ENCODE measurements around the gene ECE2.
"Not testable (repeated sequence)": the region's sequence is repeated elsewhere in the genome, so short reads cannot be mapped to it uniquely, and the experiment has no call there.

Gene ECE2

DNA sequence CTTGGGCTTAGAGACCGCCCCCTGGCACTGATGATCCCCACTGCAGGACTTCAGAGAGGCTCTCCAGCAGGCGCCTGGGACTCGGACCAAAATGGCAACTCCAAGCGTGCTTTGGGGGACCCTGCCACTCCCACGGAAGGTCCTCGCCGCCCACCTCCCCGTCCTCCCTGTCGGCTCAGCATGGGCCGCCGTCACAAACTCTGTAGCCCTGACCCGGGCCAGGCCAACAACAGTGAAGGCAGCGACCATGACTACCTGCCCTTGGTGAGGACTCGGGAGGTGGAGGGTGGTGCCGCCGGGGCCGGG lies 34.7 kb upstream of the ECE2 start:
- DNase-seq: no peak

- DNase-seq: no peak
Observed at GRCh38 chr3:184241447-184242296, 34.1 kb upstream of the ECE2 start.

GRCh38 chr3:184242297-184242685 lies 33.5 kb upstream of the ECE2 start:
- no peak for DNase-seq

GRCh38 chr3:184248454-184249411 lies 27.1 kb upstream of the ECE2 start, which contains the start of gene ALG3:
Gene ALG3, minus strand, starts transcription at chr3:184248962. Its CDS starts 22 bp downstream, at chr3:184248940.
- peak; percentile 79 for DNase-seq

GRCh38 chr3:184249412-184250166 lies 26.2 kb upstream of the ECE2 start, which contains the start of gene EEF1AKMT4:
Gene EEF1AKMT4, plus strand, starts transcription at chr3:184249672. Its CDS starts 23 bp downstream, at chr3:184249695.
- peak; percentile 94 for DNase-seq

DNA sequence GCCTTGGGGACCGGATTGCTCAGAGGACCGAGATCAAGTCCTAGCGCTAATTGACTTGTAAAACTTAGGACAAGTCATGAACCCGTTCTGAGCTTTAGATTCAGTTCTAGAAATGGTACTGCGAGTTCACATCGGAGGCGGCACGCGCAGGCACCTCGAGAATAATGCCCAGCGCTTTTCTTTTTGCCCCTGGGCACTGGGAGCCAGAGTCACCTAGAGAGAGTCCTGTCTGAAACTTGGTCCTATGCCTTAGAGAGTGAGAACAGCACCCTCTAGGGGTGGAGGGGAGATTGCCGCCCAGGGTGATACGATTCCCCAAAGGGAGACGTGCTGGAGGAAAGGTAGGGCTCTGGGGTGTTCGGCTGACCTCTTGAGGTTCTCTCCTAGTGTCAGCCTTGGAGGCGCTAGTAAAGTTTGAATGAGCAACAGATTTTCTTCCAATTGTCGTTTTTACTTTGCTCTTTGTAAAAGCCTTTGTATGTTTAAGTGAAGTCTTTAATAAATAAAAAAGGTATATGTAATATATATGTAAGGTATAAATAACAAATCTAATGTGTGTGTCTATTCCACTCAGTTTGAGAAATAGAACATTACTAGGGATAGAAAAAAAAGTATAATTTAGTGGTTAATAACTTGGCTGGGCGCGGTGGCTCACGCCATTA lies 25.5 kb upstream of the ECE2 start:
- peak; percentile 89 for DNase-seq

GRCh38 chr3:184255291-184256039 lies 20.4 kb upstream of the ECE2 start:
- no peak for DNase-seq

DNA sequence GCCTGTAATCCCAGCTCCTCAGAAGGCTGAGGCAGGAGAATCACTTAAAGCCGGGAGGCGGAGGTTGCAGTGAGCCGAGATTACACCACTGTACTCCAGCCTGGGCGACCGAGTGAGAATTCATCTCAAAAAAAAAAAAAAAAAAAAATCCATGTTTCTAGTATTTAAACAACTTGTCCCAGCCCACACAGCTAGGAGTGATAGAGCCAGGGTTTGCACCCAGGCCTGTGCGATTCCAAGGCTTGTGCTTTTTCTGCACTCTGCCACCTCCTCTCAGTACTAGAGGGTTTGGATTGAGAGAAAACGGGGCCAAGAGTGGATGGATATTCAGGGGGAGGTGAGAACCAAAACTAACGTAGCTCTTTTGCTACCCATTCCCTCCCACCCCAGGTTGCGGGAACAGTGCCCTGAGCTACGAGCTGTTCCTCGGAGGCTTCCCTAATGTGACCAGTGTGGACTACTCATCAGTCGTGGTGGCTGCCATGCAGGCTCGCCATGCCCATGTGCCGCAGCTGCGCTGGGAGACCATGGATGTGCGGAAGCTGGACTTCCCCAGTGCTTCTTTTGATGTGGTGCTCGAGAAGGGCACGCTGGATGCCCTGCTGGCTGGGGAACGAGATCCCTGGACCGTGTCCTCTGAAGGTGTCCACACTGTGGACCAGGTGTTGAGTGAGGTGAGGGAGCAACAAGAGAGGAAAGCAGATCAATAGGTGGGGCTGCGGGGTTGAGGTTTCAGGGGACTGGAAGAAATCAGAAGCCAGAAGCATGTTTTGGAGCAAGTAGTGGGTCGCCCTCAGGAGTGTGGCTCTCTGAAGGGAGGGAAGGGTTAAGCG lies 18.5 kb upstream of the ECE2 start:
- no peak for DNase-seq

- no peak for DNase-seq
Observed at GRCh38 chr3:184258926-184259325, 16.9 kb upstream of the ECE2 start.

- no peak for DNase-seq
Observed at GRCh38 chr3:184259396-184259877, 16.4 kb upstream of the ECE2 start.

GRCh38 chr3:184259878-184260723 lies 15.7 kb upstream of the ECE2 start:
- no peak for DNase-seq

GRCh38 chr3:184260724-184261269 lies 15.0 kb upstream of the ECE2 start:
- DNase-seq: no peak

DNA sequence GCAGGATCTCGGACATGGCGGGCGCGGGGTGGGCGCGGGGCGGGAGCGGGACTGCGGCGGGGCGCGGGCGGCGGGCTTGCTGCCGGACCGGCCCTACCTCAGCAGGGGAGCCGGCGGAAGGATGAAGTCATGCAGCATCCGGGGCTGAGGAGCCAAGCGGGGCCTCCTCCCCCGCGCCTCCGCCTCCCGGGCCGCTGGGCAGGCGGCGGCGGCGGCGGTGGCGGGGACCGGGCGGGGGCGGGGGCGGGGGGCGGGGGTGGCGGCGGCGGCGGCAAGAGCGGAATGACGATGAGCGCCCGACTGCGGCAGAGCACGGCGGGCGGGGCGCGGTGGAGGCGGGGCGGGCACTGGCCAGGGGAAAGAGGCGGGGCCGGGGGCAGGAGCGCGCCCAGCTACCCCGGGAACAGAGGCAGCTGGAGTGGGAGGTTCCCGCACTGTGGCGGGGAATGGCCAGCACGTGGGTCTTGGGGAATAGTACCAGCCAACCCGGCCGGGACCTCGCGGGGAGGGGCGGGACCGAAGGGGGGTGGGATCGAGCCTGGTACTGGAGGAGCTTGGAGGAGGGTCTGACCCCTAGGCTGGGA lies 14.5 kb upstream of the ECE2 start, which contains the start of gene CAMK2N2:
Gene CAMK2N2 (minus strand): TSS at position 284 of the 584 bp plus-strand sequence. CDS start 268 bp downstream, at position 16.
- peak; percentile 69 for DNase-seq

- DNase-seq: no peak
Observed at GRCh38 chr3:184261854-184262763, 13.7 kb upstream of the ECE2 start.

DNA sequence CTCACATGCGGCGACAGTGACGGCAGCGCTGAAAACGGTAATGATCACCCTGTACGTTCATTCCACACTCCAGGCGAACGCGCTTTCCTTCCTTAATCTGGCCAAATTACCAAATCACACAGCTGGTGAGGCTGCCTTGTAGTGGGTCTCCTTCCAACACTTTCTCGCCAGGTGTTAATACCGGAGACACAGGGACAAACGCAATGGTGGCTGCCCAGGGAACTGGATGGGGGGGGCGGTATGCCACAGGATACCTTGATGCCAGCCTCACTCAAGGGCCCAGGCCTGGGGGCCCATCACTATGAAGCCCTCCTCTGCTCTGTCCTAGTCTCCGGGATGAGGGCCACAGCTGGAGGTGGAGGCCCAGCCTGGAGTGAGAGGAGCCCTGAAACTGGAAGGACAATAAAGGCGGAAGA lies 13.1 kb upstream of the ECE2 start:
- DNase-seq: no peak

- DNase-seq: not testable (repeated sequence)
Observed at GRCh38 chr3:184267249-184267648, 8.6 kb upstream of the ECE2 start.

GRCh38 chr3:184272269-184272668 lies 3.6 kb upstream of the ECE2 start:
- DNase-seq: no peak

GRCh38 chr3:184275381-184275701 lies 481 bp upstream of the ECE2 start:
- no peak for DNase-seq
